ENCODE results near the gene ACBD7.

- TF ChIP-seq CTCF (IDR thresholded peaks at IDR 0.05) = no peak
- no peak for TF ChIP-seq POLR2A (IDR thresholded peaks at IDR 0.05)
- TF ChIP-seq EP300 (IDR thresholded peaks at IDR 0.05) = no peak
Measured at GRCh38 chr10:15083674-15084501, 4.7 kb downstream of the ACBD7 start.
